Ovary (tissue), 9 donors: Measurements from ENCODE around the gene ATP6V0A1. TPM values are rescaled to one million over a fixed set of nuclear protein-coding genes. Genes with fewer than 3 reads are reported as not detected.

ENCODE experiments used
- DNase-seq, 5 donors: peaks; one replicate each; pipeline ENCODE4 v3.0.0-alpha.2; 2019 to 2020
- H3K27ac ChIP-seq, 2 donors: fragments of 200-600 bp; one replicate each; pipeline versions ENCODE4 v1.5.1 to v1.8.0; 2019 to 2022
- H3K27me3 ChIP-seq: fragments of 200-600 bp; one replicate; pipeline ENCODE4 v1.8.0; 2022
- H3K36me3 ChIP-seq: fragments of 200-600 bp; sonication (generic); one replicate; pipeline ENCODE4 v1.5.1; 2019
- H3K4me1 ChIP-seq: one replicate; pipeline ENCODE4 v1.8.1; 2013; ENCODE audit warnings: mild to moderate bottlenecking, moderate library complexity; ENCODE audit not compliant: insufficient read depth
- H3K4me3 ChIP-seq: fragments of 200-600 bp; sonication (generic); one replicate; pipeline ENCODE4 v1.5.1; 2017
- H3K9me3 ChIP-seq, 2 donors: fragments of 200-600 bp in 1 of 2; sonication (generic) in 1 of 2; one replicate each; pipeline versions ENCODE4 v1.5.1 to v1.8.1; 2013 to 2019; ENCODE audit warnings: mild to moderate bottlenecking in 1 of 2, moderate library complexity in 1 of 2
- EP300 ChIP-seq: sonication (generic); formaldehyde crosslinking; IDR thresholded peaks from one replicate; pipeline ENCODE4 v1.6.1; 2017; ENCODE audit warnings: antibody characterized with exemption
- POLR2A ChIP-seq: fragments of 450-650 bp; IDR thresholded peaks from one replicate; pipeline ENCODE4 v1.6.1; 2017; ENCODE audit warnings: antibody characterized with exemption, mild to moderate bottlenecking, moderate library complexity
- WGBS, 3 donors: extraction: QIAGEN DNeasy Blood & Tissue Kit in 1 of 3; methylation state at CpG; one replicate each; pipeline versions ENCODE4 v1.1.5 to v1.1.7; 2013 to 2017; 5-methylcytosine and 5-hydroxymethylcytosine counted together
- intact Hi-C, 4 donors: fragments of 100-400 bp; cut with DNase I; formaldehyde crosslinking; loops; one replicate each; pipeline versions ENCODE4 v1.11.0 to v1.15.1; 2022 to 2023
- polyA plus RNA-seq, 2 donors: library from polyadenylated mRNA; stranded (reverse); fragments of 200-250 nt in 1 of 2; fragments of 350-450 nt in 1 of 2; fragmentation: Illumina TruSeq in 1 of 2; extraction: RNeasy Lipid Tissue Mini Kit (QIAGEN cat#74804) in 1 of 2; gene quantifications; one replicate each; pipeline ENCODE4 v1.2.3, GENCODE V29; 2013 to 2014
- total RNA-seq, 7 donors: library from RNA; depleted of rRNA in 2 of 7; stranded (reverse); fragments of >200 nt in 2 of 7; fragmentation: NEBNext Ultra II Directional in 3 of 7; extraction: Animal tissue kit (Norgen Biotek cat#: 25700) in 3 of 7; gene quantifications; one replicate each; pipeline versions ENCODE4 v1.1.0 to v1.2.4, GENCODE V29; 2016 to 2023
- TF ChIP-seq, protein P1 (sequence below), 3 donors: fragments of 450-650 bp in 2 of 3; fragments of 200-600 bp in 1 of 3; IDR thresholded peaks; one replicate each; pipeline versions ENCODE4 v1.5.1 to v1.8.0; 2016 to 2022; ENCODE audit warnings: antibody characterized with exemption in 3 of 3, mild to moderate bottlenecking in 1 of 3
- donor health status: DM: no; HTN: no; CAD: no; lungs with moderate emphysema.
- donor health status: DM: no; HTN: no; CAD: no.
- donor health status: Bipolar disorder and iron deficiency.
- donor health status: DM: yes; HTN: yes; CAD: no.
- donor health status: DM: no; HTN: no; CAD: no.
- donor health status: DM: yes; HTN: yes; CAD: no.

The ATP6V0A1 gene
- total and polyA plus RNA-seq, 9 donors: 36.3 to 118 (median 74.1) TPM

- Histone ChIP-seq H3K4me3 (no peak overlapping the region), H3K27ac (no peak overlapping the region), H3K9me3 (no peaks in the 10 kb centered on the region), H3K36me3 (no peaks in the 10 kb centered on the region), H3K27me3 (no peaks in the 10 kb centered on the region), H3K4me1 (no peaks in the 10 kb centered on the region)
- intact Hi-C loops: no loop called here
- TF ChIP-seq, protein P1, sequence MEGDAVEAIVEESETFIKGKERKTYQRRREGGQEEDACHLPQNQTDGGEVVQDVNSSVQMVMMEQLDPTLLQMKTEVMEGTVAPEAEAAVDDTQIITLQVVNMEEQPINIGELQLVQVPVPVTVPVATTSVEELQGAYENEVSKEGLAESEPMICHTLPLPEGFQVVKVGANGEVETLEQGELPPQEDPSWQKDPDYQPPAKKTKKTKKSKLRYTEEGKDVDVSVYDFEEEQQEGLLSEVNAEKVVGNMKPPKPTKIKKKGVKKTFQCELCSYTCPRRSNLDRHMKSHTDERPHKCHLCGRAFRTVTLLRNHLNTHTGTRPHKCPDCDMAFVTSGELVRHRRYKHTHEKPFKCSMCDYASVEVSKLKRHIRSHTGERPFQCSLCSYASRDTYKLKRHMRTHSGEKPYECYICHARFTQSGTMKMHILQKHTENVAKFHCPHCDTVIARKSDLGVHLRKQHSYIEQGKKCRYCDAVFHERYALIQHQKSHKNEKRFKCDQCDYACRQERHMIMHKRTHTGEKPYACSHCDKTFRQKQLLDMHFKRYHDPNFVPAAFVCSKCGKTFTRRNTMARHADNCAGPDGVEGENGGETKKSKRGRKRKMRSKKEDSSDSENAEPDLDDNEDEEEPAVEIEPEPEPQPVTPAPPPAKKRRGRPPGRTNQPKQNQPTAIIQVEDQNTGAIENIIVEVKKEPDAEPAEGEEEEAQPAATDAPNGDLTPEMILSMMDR (IDR thresholded peaks at IDR 0.05): no peak
- TF ChIP-seq POLR2A (no peak), EP300 (no peak)
- no peak for DNase-seq
- WGBS, 3 donors: 79 to 88% (median 80%) methylated on average over 7 of the region's 7 CpGs
These were observed 25.6 kb downstream of the ATP6V0A1 start for GRCh38 chr17:42484304-42484703.

- Histone ChIP-seq H3K27me3 (no peaks in the 10 kb centered on the region), H3K9me3 (no peaks in the 10 kb centered on the region), H3K36me3 (no peaks in the 10 kb centered on the region), H3K4me3 (no peak overlapping the region), H3K27ac (no peak overlapping the region), H3K4me1 (no peaks in the 10 kb centered on the region)
- TF ChIP-seq, protein P1 (IDR thresholded peaks at IDR 0.05): no peak
- no peak for TF ChIP-seq EP300
- no peak for TF ChIP-seq POLR2A
- no peak for DNase-seq
- intact Hi-C loops: no loop called here
These were observed 27.0 kb downstream of the ATP6V0A1 start for GRCh38 chr17:42485680-42486079.

DNA sequence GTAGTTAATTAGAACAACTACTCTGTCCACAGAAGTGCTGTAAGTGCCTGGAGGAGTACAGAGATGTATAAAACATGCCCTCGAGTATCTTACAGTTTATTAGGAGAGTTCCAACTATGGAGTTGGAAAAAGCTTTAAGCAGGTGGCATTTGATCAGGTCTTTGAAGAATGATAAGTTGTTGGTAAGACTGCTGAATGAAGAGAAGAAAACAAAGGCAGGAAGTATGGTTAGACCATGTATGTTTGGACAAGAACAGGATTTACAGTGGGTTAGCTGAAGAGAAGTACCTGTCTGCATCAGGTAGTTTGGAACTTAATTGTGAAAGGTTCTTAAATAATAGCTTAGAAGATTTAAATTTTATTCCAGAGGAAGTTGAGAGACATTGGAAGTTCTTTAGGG is 29.4 kb downstream of the ATP6V0A1 start:
- Histone ChIP-seq H3K27me3 (no peaks in the 10 kb centered on the region), H3K27ac (no peak overlapping the region), H3K4me3 (no peak overlapping the region), H3K36me3 (no peaks in the 10 kb centered on the region), H3K9me3 (no peaks in the 10 kb centered on the region), H3K4me1 (no peaks in the 10 kb centered on the region)
- no peak for TF ChIP-seq POLR2A
- TF ChIP-seq EP300: no peak
- TF ChIP-seq, protein P1 (IDR thresholded peaks at IDR 0.05): no peak
- intact Hi-C loops: no loop called here
- no peak for DNase-seq
- WGBS, 3 donors: 76 to 83% (median 77%) methylated on average over 1 of the region's 1 CpG

- H3K4me1 ChIP-seq: no peaks in the 10 kb centered on the region
- WGBS, 3 donors: 35 to 53% (median 41%) methylated on average over 3 of the region's 3 CpGs
- H3K9me3 ChIP-seq: no peaks in the 10 kb centered on the region
- TF ChIP-seq, protein P1 (IDR thresholded peaks at IDR 0.05): no peak
- TF ChIP-seq EP300 (no peak), POLR2A (no peak)
- H3K36me3 ChIP-seq: no peaks in the 10 kb centered on the region
- DNase-seq: no peak
- no peak overlapping the region for H3K27ac ChIP-seq
- no peaks in the 10 kb centered on the region for H3K27me3 ChIP-seq
- intact Hi-C loops: no loop called here
- no peak overlapping the region for H3K4me3 ChIP-seq
These were observed 34.6 kb downstream of the ATP6V0A1 start for GRCh38 chr17:42493319-42493718.

GRCh38 chr17:42494673-42495072 is 36.0 kb downstream of the ATP6V0A1 start:
- H3K4me1 ChIP-seq: no peaks in the 10 kb centered on the region
- no peaks in the 10 kb centered on the region for H3K36me3 ChIP-seq
- intact Hi-C loops: no loop called here
- TF ChIP-seq EP300 (no peak), POLR2A (no peak)
- TF ChIP-seq, protein P1 (IDR thresholded peaks at IDR 0.05): no peak
- no peak for DNase-seq
- WGBS, 3 donors: 75 to 89% (median 86%) methylated on average over 4 of the region's 4 CpGs
- H3K27me3 ChIP-seq: no peaks in the 10 kb centered on the region
- no peak overlapping the region for H3K27ac ChIP-seq
- H3K9me3 ChIP-seq: no peaks in the 10 kb centered on the region
- H3K4me3 ChIP-seq: no peak overlapping the region
